GOT3 (cell line): ENCODE measurements around the gene GALNS.

Source experiments
- DNase-seq: peaks from one replicate; lab custom pipeline; 2025; ENCODE audit warnings: mixed read lengths; lab: John Stamatoyannopoulos, UW

GALNS gene

GRCh38 chr16:88770461-88771293, 86.1 kb downstream of the GALNS start:
- DNase-seq = no peak

GRCh38 chr16:88769617-88770460, 86.9 kb downstream of the GALNS start:
- no peak for DNase-seq

GRCh38 chr16:88768071-88768783, 88.5 kb downstream of the GALNS start:
- no peak for DNase-seq

GRCh38 chr16:88767546-88768070, 89.1 kb downstream of the GALNS start:
- DNase-seq = no peak

- DNase-seq = no peak
Measured at GRCh38 chr16:88766975-88767374, 89.8 kb downstream of the GALNS start.

- DNase-seq = no peak
Measured at GRCh38 chr16:88764913-88765349, 91.8 kb downstream of the GALNS start.

GRCh38 chr16:88764080-88764479, 92.7 kb downstream of the GALNS start:
- no peak for DNase-seq
